DOHH2 (cell line): ENCODE measurements around the gene MMP14.

ENCODE experiments used
- CTCF ChIP-seq: fragments of 200-600 bp; sonication (generic); IDR thresholded peaks from one replicate; pipeline ENCODE4 v1.5.1; 2014; ENCODE audit warnings: antibody characterized with exemption, mild to moderate bottlenecking, low read depth, low read length; ENCODE audit not compliant: poor library complexity, severe bottlenecking
- EZH2phosphoT487 ChIP-seq: fragments of 200-600 bp; sonication (generic); IDR thresholded peaks from 2 replicates; pipeline ENCODE4 v1.6.1; 2017; ENCODE audit warnings: borderline replicate concordance, mild to moderate bottlenecking, antibody characterized with exemption, low read length, moderate library complexity, mixed read lengths

GRCh38 chr14:22875003-22875747, 38.8 kb downstream of the MMP14 start:
- no peak for TF ChIP-seq CTCF
- TF ChIP-seq EZH2phosphoT487: no peak
